ENCODE measurements around the gene PTPRU.

- no peak for TF ChIP-seq POLR2AphosphoS5 (IDR thresholded peaks at IDR 0.05)
- TF ChIP-seq CTCF (IDR thresholded peaks at IDR 0.05), result no peak
- no peak for TF ChIP-seq EP300 (IDR thresholded peaks at IDR 0.05)
Measured at GRCh38 chr1:29304025-29304684, 67.8 kb downstream of the PTPRU start.

All from upper lobe of left lung (tissue), 4 donors.